ENCODE measurements around the gene APBA2. TPM values are rescaled to one million over a fixed set of nuclear protein-coding genes. Genes with fewer than 3 reads are reported as not detected.
A peak's percentile ranks its signal among the peaks of the same experiment; 100 is the strongest.
"Not testable (repeated sequence)": the region's sequence is repeated elsewhere in the genome, so short reads cannot be mapped to it uniquely, and the experiment has no call there.

The APBA2 gene
- polyA plus RNA-seq, 1 donor, result 12.6 TPM

- DNase-seq, result no peak
Observed at GRCh38 chr15:29087521-29088285, 201.9 kb downstream of the APBA2 start.

GRCh38 chr15:29088666-29089065 lies 202.9 kb downstream of the APBA2 start:
- no peak for DNase-seq

GRCh38 chr15:29089731-29090616 lies 204.2 kb downstream of the APBA2 start:
- DNase-seq, result no peak

- no peak for DNase-seq
Observed at GRCh38 chr15:29090617-29091466, 205.1 kb downstream of the APBA2 start.

GRCh38 chr15:29091666-29092065 lies 205.9 kb downstream of the APBA2 start:
- no peak for DNase-seq

- DNase-seq, result no peak
Observed at GRCh38 chr15:29092376-29093064, 206.7 kb downstream of the APBA2 start.

GRCh38 chr15:29093065-29093435 lies 207.3 kb downstream of the APBA2 start:
- DNase-seq, result no peak

GRCh38 chr15:29093696-29094343 lies 208.0 kb downstream of the APBA2 start:
- DNase-seq, result no peak

- no peak for DNase-seq
Observed at GRCh38 chr15:29094711-29095110, 208.9 kb downstream of the APBA2 start.

GRCh38 chr15:29095746-29096145 lies 210.0 kb downstream of the APBA2 start:
- no peak for DNase-seq

- no peak for DNase-seq
Observed at GRCh38 chr15:29097168-29097567, 211.4 kb downstream of the APBA2 start.

GRCh38 chr15:29097971-29098370 lies 212.2 kb downstream of the APBA2 start:
- DNase-seq, result no peak

GRCh38 chr15:29098652-29099051 lies 212.9 kb downstream of the APBA2 start:
- no peak for DNase-seq

- DNase-seq, result no peak
Observed at GRCh38 chr15:29099131-29099880, 213.5 kb downstream of the APBA2 start.

GRCh38 chr15:29100486-29101000 lies 214.8 kb downstream of the APBA2 start:
- DNase-seq, result no peak

- no peak for DNase-seq
Observed at GRCh38 chr15:29101491-29101890, 215.7 kb downstream of the APBA2 start.

GRCh38 chr15:29102173-29102794 lies 216.5 kb downstream of the APBA2 start:
- not testable (repeated sequence) for DNase-seq

GRCh38 chr15:29102911-29103823 lies 217.4 kb downstream of the APBA2 start:
- peak; percentile 43 for DNase-seq

Data from left kidney (tissue), 2 donors.